IPS-20b (cell line): Measurements from ENCODE around the gene GRK5.

Source experiments
- H3K27ac ChIP-seq: one replicate; pipeline ENCODE4 v1.5.1; 2013; ENCODE audit warnings: low read length
- H3K27me3 ChIP-seq: 2 replicates; pipeline ENCODE4 v1.6.1; 2013; ENCODE audit warnings: mild to moderate bottlenecking, low read length, inconsistent platforms; ENCODE audit not compliant: insufficient read depth
- H3K36me3 ChIP-seq: 2 replicates; pipeline ENCODE4 v1.6.1; 2013; ENCODE audit warnings: low read depth, mild to moderate bottlenecking, inconsistent platforms, low read length, moderate library complexity; ENCODE audit not compliant: insufficient read depth
- H3K4me1 ChIP-seq: 2 replicates; pipeline ENCODE4 v1.6.1; 2013; ENCODE audit warnings: mild to moderate bottlenecking, control low read depth, inconsistent platforms, low read length, moderate library complexity; ENCODE audit not compliant: insufficient read depth
- H3K4me3 ChIP-seq: 2 replicates; pipeline ENCODE4 v1.5.1; 2013; ENCODE audit warnings: mild to moderate bottlenecking, low read length, inconsistent platforms
- H3K9ac ChIP-seq: 2 replicates; pipeline ENCODE4 v1.6.1; 2013; ENCODE audit warnings: low read depth, mild to moderate bottlenecking, inconsistent platforms, low read length, moderate library complexity
- H3K9me3 ChIP-seq: 2 replicates; pipeline ENCODE4 v1.6.1; 2013; ENCODE audit warnings: mild to moderate bottlenecking, low read depth, low read length, inconsistent platforms; ENCODE audit not compliant: insufficient read depth

Gene GRK5

DNA sequence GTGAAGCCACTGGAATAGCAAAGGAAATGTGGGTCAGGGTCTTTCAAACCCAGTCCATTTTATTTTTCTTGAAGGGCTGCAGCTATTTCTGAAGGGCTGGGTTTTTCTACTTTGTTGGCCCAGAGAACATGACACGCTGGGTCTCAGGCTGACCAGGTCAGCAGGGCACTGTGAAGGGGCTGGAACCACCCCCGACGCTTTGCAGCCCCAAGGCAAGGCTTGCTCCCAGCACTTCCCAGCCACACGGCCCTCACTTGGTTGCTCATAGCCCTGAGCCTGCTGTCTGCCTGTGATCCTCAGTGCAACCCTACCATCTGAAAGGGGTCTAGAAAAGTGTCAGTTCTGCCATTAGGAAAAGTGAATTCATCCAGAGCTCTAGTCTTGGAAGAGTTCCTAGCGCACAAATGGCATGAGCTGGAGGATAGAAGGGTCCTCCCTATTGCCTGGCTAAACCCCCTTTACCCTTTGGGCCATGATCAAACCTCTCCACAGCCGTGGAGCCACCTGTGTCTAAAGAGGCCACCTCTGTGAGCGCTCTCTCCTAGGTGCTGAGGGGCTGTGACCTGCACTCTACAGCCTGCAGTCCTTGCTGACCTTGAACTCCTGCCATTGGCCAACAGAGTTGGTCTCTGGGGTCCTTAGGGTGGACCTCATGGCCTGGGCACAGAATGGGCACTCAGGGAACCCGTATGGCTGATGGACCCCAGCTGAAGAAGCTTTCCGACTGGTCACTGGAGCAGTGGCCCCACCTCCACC lies 203.2 kb downstream of the GRK5 start:
- no peaks in the 10 kb centered on the region for H3K9me3 ChIP-seq
- H3K4me3 ChIP-seq = no peak overlapping the region
- H3K27ac ChIP-seq = no peak overlapping the region
- H3K4me1 ChIP-seq = 0 out of 2 replicates have a peak, but pooled peaks cover 4% of the 10 kb centered on the region
- H3K9ac ChIP-seq = no peak overlapping the region
- no peaks in the 10 kb centered on the region for H3K27me3 ChIP-seq
- H3K36me3 ChIP-seq = no peaks in the 10 kb centered on the region

DNA sequence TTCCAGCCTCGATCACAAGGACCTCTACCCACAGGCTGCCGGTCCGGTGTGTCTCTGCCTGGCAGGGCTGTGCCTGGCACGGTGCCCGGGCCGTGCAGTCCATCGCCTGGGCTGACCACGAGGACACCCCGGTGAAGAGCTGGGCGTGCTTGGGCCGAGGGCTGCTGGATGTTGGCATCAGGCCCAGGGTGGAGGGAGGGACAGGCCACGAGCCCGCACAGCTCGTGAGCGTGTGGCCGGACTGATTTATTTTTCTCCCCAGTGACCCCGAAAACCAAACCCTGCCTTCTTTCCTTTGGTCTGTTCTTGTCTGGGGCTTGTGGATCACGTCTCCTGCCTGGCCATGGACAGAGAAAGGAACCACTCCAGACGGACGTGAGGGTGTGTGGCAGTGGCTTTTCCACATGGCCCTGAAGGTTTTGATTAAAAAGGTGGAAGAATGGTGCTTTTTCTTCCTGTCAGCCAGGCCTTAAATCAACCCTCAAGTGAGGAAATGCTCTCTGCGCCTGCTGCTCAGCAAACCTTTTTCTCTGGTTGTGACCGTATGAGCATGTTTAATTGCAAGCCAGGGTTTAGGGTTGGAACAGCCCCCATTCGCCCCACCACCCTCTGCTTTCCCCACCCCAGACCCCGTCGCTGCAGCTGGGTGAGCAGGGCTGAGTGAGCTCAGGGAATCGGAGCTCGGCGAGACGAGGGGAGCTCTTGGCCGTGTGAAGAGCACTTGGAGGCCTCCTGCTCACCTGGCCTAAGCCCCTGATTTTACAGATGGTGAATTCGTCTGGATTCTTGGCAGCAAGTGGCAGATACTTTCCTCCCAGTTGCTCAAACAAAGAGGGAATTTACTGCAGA lies 205.1 kb downstream of the GRK5 start:
- H3K27ac ChIP-seq = no peak overlapping the region
- 0 out of 2 replicates have a peak, but pooled peaks cover under 1% of the 10 kb centered on the region for H3K27me3 ChIP-seq
- H3K9ac ChIP-seq = no peak overlapping the region

DNA sequence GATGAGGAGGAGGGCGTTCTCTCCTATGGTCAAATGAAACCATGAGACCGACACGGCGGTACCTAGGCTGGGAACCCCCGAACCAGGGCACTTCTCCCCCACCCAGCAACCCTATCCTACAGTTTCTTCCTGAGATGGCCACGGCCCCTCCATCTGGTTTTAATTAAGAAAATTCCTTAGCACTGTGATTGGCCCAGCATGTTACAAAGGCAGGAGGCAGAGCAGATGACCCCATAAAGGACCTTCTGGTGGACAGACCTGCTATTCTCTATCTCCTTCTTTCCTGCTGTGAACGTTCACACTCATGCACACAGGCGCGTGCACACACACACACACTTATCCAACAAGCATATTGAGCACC lies 205.7 kb downstream of the GRK5 start:
- Histone ChIP-seq H3K36me3 (no peaks in the 10 kb centered on the region), H3K4me1 (0 out of 2 replicates have a peak, but pooled peaks cover 4% of the 10 kb centered on the region), H3K27me3 (0 out of 2 replicates have a peak, but pooled peaks cover 3% of the 10 kb centered on the region), H3K4me3 (no peak overlapping the region), H3K9me3 (no peaks in the 10 kb centered on the region), H3K27ac (no peak overlapping the region), H3K9ac (no peak overlapping the region)

More for the DNA sequence above, 205.1 kb downstream of the GRK5 start:
- no peak overlapping the region for H3K4me3 ChIP-seq
- H3K36me3 ChIP-seq = no peaks in the 10 kb centered on the region
- H3K4me1 ChIP-seq = 0 out of 2 replicates have a peak, but pooled peaks cover 4% of the 10 kb centered on the region
- no peaks in the 10 kb centered on the region for H3K9me3 ChIP-seq

DNA sequence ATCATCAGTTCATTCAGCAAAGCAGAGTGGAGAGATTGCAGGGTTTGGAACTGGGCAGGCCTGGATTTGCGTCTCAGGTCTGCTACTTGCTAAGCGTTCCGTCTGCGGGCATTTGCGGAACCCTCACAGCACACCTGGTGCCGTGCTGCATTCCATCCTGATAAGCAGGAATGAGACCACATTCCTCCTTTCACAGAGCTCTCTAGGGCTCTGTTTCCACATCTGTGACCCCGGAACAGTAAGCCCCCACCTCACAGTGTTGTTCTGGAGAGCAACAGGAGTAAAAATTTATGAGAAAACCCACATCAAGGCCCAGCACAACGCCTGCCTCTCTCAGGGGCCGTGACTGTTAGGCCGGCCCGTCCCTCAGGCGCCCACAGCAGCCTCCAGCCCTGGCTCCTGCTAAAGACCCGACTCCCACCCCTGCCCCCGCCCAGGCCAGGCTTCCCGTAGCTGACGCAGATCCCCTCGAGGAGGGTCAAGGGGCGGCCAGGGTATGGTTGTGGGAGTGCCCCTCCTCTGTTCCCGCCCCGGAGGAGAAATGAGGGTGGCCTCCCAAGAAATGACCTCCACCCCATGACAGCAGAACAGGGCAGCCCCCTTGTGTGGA lies 206.2 kb downstream of the GRK5 start:
- Histone ChIP-seq H3K4me3 (no peak overlapping the region), H3K27me3 (0 out of 2 replicates have a peak, but pooled peaks cover 3% of the 10 kb centered on the region), H3K36me3 (no peaks in the 10 kb centered on the region), H3K9me3 (no peaks in the 10 kb centered on the region), H3K9ac (no peak overlapping the region), H3K4me1 (0 out of 2 replicates have a peak, but pooled peaks cover 4% of the 10 kb centered on the region), H3K27ac (no peak overlapping the region)

DNA sequence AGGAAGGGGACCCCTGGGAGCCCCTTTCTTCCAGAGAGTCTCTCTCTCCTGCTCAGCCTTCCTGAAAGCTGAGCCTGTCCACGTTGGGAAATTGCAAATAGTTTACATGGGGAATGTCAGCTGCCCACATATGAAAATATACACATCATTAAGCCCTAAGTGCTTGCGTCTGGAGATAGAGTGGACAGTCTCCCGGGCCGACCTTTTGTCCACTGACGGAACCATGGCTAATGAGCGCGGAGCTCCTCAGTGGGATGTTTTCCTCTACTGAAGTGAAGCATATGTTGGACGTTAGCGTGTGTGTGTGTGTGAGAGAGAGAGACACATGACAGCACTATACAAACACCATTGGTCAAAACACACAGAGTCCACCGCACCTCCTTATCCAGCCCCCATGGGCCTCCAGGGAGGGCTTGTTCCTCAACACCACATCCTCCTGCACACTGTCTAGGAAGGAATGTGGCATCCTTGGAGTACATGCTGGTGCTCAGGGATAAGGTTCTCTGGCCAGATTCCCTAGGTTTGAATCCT lies 206.8 kb downstream of the GRK5 start:
- no peak overlapping the region for H3K9ac ChIP-seq

DNA sequence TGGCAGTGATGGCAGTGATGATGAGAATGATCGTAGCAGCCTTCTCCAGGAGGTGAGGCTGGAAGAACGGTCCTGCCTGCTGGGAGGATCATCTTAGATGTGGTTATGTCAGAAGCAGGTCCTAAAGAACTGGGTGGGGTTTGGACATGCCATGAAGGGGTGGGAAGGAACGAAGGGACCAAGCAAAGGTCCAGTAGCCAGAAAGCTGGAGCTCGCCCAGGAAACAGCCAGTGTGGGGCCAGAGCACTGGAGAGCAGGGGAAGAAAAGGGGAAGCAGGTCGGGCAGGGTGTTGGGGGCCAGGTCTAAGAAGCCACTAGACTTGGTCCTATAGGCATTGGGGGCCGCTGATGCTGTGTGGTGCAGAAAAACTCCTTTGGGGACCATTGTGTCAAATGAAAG lies 207.8 kb downstream of the GRK5 start:
- H3K27ac ChIP-seq = no peak overlapping the region
- no peak overlapping the region for H3K9ac ChIP-seq

More for the DNA sequence above, 206.8 kb downstream of the GRK5 start:
- Histone ChIP-seq H3K9me3 (no peaks in the 10 kb centered on the region), H3K4me1 (0 out of 2 replicates have a peak, but pooled peaks cover 4% of the 10 kb centered on the region), H3K4me3 (no peak overlapping the region), H3K36me3 (no peaks in the 10 kb centered on the region), H3K27me3 (0 out of 2 replicates have a peak, but pooled peaks cover 3% of the 10 kb centered on the region), H3K27ac (no peak overlapping the region)

DNA sequence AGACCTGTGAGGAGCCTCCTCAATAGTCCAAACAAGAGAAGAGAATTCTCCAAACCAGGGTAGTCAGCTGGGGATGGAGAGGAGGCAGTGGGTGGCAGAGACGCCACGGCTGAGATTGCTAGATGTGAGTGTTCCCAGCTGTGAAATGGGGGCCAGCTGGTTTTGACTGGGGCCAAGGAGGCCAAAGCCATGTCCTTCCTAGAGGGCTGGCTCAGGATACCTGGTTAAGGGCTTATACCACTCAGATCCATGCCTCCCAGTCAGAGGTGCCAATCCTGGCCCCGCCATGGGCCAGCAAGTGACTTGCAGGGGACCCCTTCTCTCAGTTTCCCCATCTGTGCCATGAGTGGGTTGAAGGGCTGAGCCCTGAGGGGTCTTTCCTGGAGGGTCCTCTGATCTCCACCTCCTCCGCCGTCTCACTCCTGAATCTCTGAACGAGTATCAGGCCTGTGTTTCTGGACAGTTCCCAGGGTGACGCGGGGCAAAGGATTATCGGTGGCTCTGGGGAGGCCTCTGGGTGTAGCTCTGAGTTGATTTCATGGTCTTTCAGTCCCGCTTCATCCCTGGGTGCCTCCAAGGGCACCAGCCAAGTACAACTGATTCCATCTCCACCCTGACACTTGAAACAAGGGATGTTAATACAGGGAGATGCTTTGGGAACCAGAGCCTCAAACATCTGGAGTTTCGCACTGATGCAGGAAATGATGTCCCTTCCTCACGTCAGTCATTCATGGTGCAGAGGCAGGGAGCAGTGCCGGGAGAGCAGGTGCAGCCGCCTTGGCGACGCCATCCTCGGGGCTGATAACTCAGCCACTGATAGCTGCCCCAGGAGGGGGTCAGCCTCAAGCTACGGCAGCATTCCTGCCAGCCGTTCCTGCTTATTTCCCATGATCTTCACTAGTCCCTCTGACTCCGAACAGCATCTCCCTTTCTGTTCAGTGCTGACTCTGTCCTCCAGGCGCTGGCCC lies 208.4 kb downstream of the GRK5 start:
- Histone ChIP-seq H3K9me3 (no peaks in the 10 kb centered on the region), H3K4me1 (0 out of 2 replicates have a peak, but pooled peaks cover 4% of the 10 kb centered on the region), H3K9ac (no peak overlapping the region), H3K36me3 (no peaks in the 10 kb centered on the region), H3K4me3 (no peak overlapping the region), H3K27me3 (0 out of 2 replicates have a peak, but pooled peaks cover 3% of the 10 kb centered on the region), H3K27ac (no peak overlapping the region)

More for the DNA sequence above, 207.8 kb downstream of the GRK5 start:
- Histone ChIP-seq H3K9me3 (no peaks in the 10 kb centered on the region), H3K36me3 (no peaks in the 10 kb centered on the region), H3K4me1 (0 out of 2 replicates have a peak, but pooled peaks cover 4% of the 10 kb centered on the region), H3K4me3 (no peak overlapping the region), H3K27me3 (0 out of 2 replicates have a peak, but pooled peaks cover 3% of the 10 kb centered on the region)

DNA sequence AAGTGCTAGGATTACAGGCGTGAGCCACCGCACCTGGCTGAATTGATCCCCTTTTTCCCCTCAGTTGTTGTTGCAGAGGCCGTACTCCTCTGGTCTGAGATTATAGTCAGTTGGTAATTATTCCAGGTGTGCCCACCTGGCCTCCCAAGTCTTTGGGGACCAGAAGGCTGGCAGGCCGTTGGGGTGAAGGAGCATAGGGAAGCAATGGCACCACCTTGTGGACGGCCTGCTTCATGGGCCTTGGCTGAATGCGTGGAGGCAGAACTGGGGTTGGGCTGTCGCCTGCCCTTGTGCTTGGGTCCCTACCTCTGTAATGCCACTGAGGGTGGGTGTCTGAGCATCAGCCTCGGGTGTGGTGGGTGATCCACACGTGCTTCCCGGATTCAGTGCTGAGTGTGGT lies 209.5 kb downstream of the GRK5 start:
- no peak overlapping the region for H3K9ac ChIP-seq
- no peaks in the 10 kb centered on the region for H3K36me3 ChIP-seq
- no peaks in the 10 kb centered on the region for H3K9me3 ChIP-seq
- no peak overlapping the region for H3K4me3 ChIP-seq
- H3K27ac ChIP-seq = no peak overlapping the region
- H3K4me1 ChIP-seq = peaks cover 4% of the 10 kb centered on the region; the same call in 1 of the 2 replicates
- 0 out of 2 replicates have a peak, but pooled peaks cover 3% of the 10 kb centered on the region for H3K27me3 ChIP-seq

DNA sequence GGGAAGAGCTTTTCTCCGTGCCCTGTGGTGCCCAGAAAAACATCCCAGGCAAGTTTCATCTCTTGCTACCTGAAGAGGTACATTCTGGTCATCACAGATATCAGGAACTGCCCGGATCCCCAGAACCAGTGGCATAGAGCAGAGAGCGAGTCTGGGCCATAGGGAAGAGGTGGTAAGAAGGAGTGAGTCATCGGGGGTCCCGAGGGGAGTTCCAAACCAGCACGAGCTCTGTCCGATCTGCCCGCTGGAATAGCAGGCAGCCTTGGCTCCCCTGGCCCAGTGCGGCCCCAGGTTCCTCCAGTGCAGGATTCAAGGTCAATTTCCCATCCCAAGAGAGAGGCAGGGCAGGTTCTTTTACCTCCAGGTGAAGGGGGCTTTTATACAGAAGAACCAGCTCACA lies 210.5 kb downstream of the GRK5 start:
- Histone ChIP-seq H3K9me3 (no peaks in the 10 kb centered on the region), H3K36me3 (no peaks in the 10 kb centered on the region), H3K27me3 (0 out of 2 replicates have a peak, but pooled peaks cover 3% of the 10 kb centered on the region), H3K27ac (no peak overlapping the region), H3K4me1 (peaks cover 10% of the 10 kb centered on the region; the same call in 1 of the 2 replicates), H3K4me3 (no peak overlapping the region), H3K9ac (no peak overlapping the region)

DNA sequence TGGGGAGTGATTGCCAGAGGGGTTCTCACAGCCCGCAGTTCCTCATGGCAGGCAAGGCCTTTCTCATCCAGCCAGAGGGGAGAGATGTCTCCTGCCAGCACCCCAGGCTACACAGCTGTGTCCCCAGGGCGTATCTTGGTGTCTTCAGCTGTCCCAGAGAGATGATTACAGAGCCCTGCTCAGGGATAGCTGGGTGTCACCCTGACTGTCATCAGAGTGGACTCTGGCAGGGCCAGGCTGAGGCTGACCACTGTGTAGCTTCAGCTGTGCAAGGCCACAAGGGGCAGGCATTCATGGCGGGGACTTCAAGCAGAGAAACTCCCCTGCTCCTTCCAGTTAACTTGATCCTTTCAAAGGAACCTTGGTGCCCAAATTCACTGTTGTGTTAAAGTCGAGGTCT lies 211.0 kb downstream of the GRK5 start:
- H3K4me3 ChIP-seq = no peak overlapping the region
- H3K36me3 ChIP-seq = no peaks in the 10 kb centered on the region
- no peaks in the 10 kb centered on the region for H3K9me3 ChIP-seq
- 0 out of 2 replicates have a peak, but pooled peaks cover 3% of the 10 kb centered on the region for H3K27me3 ChIP-seq
- peaks cover 8% of the 10 kb centered on the region; the same call in 1 of the 2 replicates for H3K4me1 ChIP-seq
- H3K27ac ChIP-seq = no peak overlapping the region
- H3K9ac ChIP-seq = no peak overlapping the region
